PFSK-1 (cell line): Measurements from ENCODE around the gene ADAMTS2.

Source experiments
- FOXP2 ChIP-seq: optimal IDR thresholded peaks from 2 replicates; pipeline ENCODE3; 2011; ENCODE audit warnings: borderline replicate concordance, control low read depth, inconsistent platforms; ENCODE audit not compliant: insufficient read depth; ENCODE audit errors: extremely low read length, extremely low read depth
- POLR2AphosphoS5 ChIP-seq: IDR thresholded peaks from 2 replicates; pipeline ENCODE4 v1.6.1; 2012; ENCODE audit warnings: low read depth, mild to moderate bottlenecking, control low read depth, low read length, moderate library complexity
- SIN3A ChIP-seq: IDR thresholded peaks from 2 replicates; pipeline ENCODE4 v1.6.1; 2012; ENCODE audit warnings: mild to moderate bottlenecking, low read length, moderate library complexity, borderline replicate concordance; ENCODE audit not compliant: insufficient read depth
- TAF1 ChIP-seq: IDR thresholded peaks from 2 replicates; pipeline ENCODE4 v1.6.1; 2012; ENCODE audit warnings: low read length, control low read depth, borderline replicate concordance; ENCODE audit not compliant: insufficient read depth
- TF ChIP-seq, protein P1 (sequence below), 2 experiments: IDR thresholded peaks; 2 replicates each; pipeline versions ENCODE4 v1.6.1 to v1.8.0; 2011 to 2012; ENCODE audit warnings: low read depth in 2 of 2, low read length in 2 of 2, control low read depth in 1 of 2, inconsistent platforms in 1 of 2, mild to moderate bottlenecking in 1 of 2, moderate library complexity in 1 of 2; ENCODE audit not compliant: insufficient read depth in 1 of 2

ADAMTS2 gene

DNA sequence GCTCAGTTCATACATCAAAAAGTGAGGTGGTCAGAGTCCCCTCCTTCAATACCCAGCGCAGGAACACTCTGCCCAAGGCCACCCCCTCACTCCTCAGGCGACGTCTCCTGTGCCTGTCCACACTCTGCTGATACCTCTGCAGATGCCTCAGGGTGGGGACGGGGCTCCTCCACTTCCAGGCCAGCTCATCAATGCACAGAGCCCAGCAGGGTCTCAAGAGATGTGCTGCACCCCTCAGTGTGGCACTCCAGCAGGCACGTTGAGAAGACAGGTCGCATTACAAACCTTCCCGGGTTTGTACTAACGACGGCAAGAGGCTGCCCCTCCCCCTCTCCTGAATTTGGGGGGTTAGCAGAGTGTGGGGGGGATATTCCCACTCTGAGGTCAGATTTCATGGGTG lies 156.6 kb downstream of the ADAMTS2 start:
- TF ChIP-seq TAF1 (no peak), FOXP2 (no peak), SIN3A (no peak), POLR2AphosphoS5 (no peak)
- TF ChIP-seq, protein P1, sequence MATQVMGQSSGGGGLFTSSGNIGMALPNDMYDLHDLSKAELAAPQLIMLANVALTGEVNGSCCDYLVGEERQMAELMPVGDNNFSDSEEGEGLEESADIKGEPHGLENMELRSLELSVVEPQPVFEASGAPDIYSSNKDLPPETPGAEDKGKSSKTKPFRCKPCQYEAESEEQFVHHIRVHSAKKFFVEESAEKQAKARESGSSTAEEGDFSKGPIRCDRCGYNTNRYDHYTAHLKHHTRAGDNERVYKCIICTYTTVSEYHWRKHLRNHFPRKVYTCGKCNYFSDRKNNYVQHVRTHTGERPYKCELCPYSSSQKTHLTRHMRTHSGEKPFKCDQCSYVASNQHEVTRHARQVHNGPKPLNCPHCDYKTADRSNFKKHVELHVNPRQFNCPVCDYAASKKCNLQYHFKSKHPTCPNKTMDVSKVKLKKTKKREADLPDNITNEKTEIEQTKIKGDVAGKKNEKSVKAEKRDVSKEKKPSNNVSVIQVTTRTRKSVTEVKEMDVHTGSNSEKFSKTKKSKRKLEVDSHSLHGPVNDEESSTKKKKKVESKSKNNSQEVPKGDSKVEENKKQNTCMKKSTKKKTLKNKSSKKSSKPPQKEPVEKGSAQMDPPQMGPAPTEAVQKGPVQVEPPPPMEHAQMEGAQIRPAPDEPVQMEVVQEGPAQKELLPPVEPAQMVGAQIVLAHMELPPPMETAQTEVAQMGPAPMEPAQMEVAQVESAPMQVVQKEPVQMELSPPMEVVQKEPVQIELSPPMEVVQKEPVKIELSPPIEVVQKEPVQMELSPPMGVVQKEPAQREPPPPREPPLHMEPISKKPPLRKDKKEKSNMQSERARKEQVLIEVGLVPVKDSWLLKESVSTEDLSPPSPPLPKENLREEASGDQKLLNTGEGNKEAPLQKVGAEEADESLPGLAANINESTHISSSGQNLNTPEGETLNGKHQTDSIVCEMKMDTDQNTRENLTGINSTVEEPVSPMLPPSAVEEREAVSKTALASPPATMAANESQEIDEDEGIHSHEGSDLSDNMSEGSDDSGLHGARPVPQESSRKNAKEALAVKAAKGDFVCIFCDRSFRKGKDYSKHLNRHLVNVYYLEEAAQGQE (IDR thresholded peaks at IDR 0.05; ENCODE audit: insufficient read depth in 1 of 2, low read depth in 2 of 2, low read length in 2 of 2): no peak

DNA sequence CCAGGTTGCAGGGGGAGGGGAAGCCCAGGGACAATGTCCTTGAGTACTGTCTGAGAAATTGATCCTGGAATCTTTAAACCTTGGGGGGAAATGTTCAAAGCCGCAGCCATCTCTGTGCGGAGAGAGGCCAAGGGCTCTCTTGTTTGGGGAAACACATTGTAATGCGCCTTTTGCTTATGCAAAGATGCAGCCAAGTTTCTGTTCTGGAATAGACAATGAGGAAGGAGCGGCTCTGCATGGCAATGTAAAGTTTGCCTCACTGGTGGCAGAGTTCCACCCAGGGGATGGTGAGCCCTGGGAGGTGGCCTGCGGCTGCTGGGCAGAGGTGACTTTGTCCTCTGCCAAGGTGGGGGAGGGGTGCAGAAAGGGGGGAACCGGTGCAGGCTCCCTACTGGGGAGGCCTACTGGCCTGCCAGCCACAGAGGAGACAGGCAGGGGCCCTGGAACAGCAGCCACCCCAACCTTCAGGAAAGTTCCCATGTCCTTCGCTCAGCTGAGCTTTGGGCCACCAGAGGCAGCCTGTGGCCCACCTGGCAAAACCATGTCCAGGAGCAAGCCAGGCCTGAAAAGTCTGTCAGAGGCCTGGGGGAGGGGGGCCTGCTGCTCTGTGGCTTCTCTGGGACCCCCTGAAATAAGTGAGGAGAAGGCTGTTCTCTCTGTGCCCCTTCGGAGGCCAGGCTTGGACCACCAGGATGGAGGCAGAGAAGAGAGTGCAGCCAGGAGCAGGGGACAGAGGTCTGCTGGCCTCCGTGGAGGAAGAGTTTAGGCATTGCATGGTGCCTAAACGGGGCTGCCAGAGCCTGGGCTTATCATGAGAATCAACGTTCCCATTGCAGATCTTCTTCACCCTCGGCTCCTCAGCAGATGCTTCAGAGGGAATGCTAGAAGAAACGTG lies 157.3 kb downstream of the ADAMTS2 start:
- TF ChIP-seq SIN3A: no peak
- no peak for TF ChIP-seq POLR2AphosphoS5
- TF ChIP-seq FOXP2: no peak
- TF ChIP-seq TAF1: no peak
- TF ChIP-seq, protein P1 (IDR thresholded peaks at IDR 0.05; ENCODE audit: insufficient read depth in 1 of 2, low read depth in 2 of 2, low read length in 2 of 2): no peak

DNA sequence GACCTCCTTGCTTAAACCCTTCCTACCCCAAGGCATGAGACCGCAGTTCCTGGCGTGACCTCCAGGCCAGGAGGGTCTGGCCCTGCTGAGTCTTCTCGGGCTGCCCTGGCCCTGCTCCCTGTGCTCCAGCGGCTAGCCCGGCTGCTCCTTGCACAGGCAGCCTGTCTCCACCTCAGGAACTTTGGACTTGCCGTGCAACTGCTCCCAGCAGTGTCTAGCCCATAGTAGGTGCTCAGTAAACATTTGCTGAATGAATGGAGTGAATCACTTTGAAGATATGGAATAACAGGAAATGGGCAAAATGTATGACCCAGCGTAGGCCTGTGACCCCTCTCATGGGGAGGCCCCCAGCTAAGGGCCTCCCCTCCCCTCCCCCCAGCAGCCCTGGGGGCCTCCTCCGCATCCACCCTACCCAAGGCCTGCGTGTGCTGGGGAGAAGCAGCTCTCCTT lies 158.0 kb downstream of the ADAMTS2 start:
- TF ChIP-seq FOXP2 (no peak), TAF1 (no peak), POLR2AphosphoS5 (no peak), SIN3A (no peak)
- TF ChIP-seq, protein P1 (IDR thresholded peaks at IDR 0.05; ENCODE audit: insufficient read depth in 1 of 2, low read depth in 2 of 2, low read length in 2 of 2): no peak

DNA sequence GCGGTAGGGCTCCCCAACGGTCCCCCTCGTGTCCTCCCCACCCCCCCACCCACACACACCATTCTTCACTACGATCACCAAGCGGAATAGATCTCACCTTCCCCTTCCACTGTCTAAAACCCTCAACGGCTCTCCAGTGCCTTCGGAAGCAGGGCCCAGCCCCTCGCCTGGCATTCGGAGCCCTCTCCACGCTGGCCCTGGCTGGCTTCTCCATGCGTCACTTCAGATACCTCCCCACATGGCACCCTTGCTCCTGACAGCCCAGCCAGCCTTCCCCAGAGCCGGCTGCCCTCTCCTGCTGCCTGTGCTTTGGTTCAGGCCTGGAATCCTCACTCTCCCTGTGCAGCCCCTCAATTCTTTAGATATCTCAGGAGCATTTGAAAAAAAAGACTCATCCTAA lies 158.5 kb downstream of the ADAMTS2 start:
- TF ChIP-seq TAF1 (no peak), SIN3A (no peak), POLR2AphosphoS5 (no peak), FOXP2 (no peak)
- TF ChIP-seq, protein P1 (IDR thresholded peaks at IDR 0.05; ENCODE audit: insufficient read depth in 1 of 2, low read depth in 2 of 2, low read length in 2 of 2): no peak
